HEK293 (cell line): ENCODE data around the gene MT1HL1.
"Not testable (repeated sequence)": the region's sequence is repeated elsewhere in the genome, so short reads cannot be mapped to it uniquely, and the experiment has no call there.

Experiments
- ZBTB7A ChIP-seq: fragments of 450-650 bp; formaldehyde crosslinking; IDR thresholded peaks from 2 replicates; pipeline ENCODE4 v1.5.1; 2016; ENCODE audit warnings: low read depth, missing biosample characterization, missing genetic modification characterization
- ZNF530 ChIP-seq: fragments of 450-650 bp; formaldehyde crosslinking; IDR thresholded peaks from 2 replicates; pipeline ENCODE4 v1.5.1; 2016; ENCODE audit warnings: low read depth, missing biosample characterization, missing genetic modification characterization

DNA sequence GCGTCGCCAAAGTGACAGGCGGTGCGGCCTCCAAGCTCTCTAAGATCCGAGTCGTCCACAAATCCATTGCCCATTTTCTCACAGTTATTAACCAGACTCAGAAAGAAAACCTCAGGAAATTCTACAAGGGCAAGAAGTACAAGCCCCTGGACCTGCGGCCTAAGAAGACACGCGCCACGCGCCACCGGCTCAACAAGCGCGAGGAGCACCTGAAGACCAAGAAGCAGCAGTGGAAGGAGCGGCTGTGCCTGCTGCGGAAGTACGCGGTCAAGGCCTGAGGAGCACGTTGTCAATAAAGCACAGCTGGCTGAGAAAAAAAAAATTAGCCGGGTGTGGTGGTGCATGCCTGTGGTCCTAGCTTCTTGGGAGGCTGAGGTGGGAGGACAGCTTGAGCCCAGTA is 22.8 kb downstream of the MT1HL1 start:
- not testable (repeated sequence) for TF ChIP-seq ZNF530; ZBTB7A (tag by site-specific recombination)
